PC-9 (cell line): ENCODE measurements around the gene TK2. TPM values are rescaled to one million over a fixed set of nuclear protein-coding genes. Genes with fewer than 3 reads are reported as not detected.

Source experiments
- BruUV-seq: library from RNA; stranded (reverse); fragments of 400-500 nt; replicated peaks from 2 replicates; lab custom pipeline; 2021; lab: Mats Ljungman, UMichigan
- CTCF ChIA-PET: fragments of 300-600 bp; sonication (Branson Sonifier 250); formaldehyde crosslinking; loops from one replicate; lab custom pipeline; 2022; ENCODE audit warnings: antibody characterized with exemption; lab: Charles Lee
- POLR2A ChIA-PET: fragments of 300-600 bp; sonication (Branson Sonifier 250); formaldehyde crosslinking; loops from one replicate; lab custom pipeline; 2022; ENCODE audit warnings: antibody characterized with exemption; ENCODE audit not compliant: unreplicated experiment; lab: Charles Lee
- DNase-seq, 2 experiments: peaks; one replicate each; pipeline versions ENCODE4 v3.0.0 to v3.0.0-alpha.2; 2015 to 2022; ENCODE audit warnings: mixed read lengths in 1 of 2
- H2AFZ ChIP-seq: fragments of 200-600 bp; sonication (generic); 2 replicates; pipeline ENCODE4 v1.8.1; 2017; ENCODE audit warnings: antibody characterized with exemption
- H3F3A ChIP-seq: fragments of 200-600 bp; sonication (generic); 2 replicates; pipeline ENCODE4 v1.8.1; 2017; ENCODE audit warnings: antibody characterized with exemption, mild to moderate bottlenecking, low read depth; ENCODE audit not compliant: insufficient read depth
- H3K27ac ChIP-seq: fragments of 200-600 bp; sonication (generic); 2 replicates; pipeline ENCODE4 v1.6.1; 2016; ENCODE audit warnings: mixed run types
- H3K27me3 ChIP-seq: fragments of 200-600 bp; sonication (generic); 2 replicates; pipeline ENCODE4 v1.6.1; 2016; ENCODE audit warnings: low read depth, mixed run types; ENCODE audit not compliant: insufficient read depth
- H3K36me3 ChIP-seq: fragments of 200-600 bp; sonication (generic); 2 replicates; pipeline ENCODE4 v1.6.1; 2016; ENCODE audit warnings: low read depth, mixed run types
- H3K4me1 ChIP-seq: fragments of 200-600 bp; sonication (generic); replicated peaks from 2 replicates; pipeline ENCODE4 v1.6.1; 2016; ENCODE audit warnings: mixed run types; ENCODE audit not compliant: insufficient read depth
- H3K4me2 ChIP-seq: fragments of 200-600 bp; sonication (generic); 2 replicates; pipeline ENCODE4 v1.6.1; 2017; ENCODE audit warnings: mixed run types
- H3K4me3 ChIP-seq: fragments of 200-600 bp; sonication (generic); 2 replicates; pipeline ENCODE4 v1.6.1; 2016; ENCODE audit warnings: mixed run types
- H3K79me2 ChIP-seq: fragments of 200-600 bp; sonication (generic); 2 replicates; pipeline ENCODE4 v1.6.1; 2017; ENCODE audit warnings: low read depth, mixed run types
- H3K9me2 ChIP-seq: fragments of 200-600 bp; sonication (generic); 2 replicates; pipeline ENCODE4 v1.8.1; 2017; ENCODE audit warnings: mild to moderate bottlenecking; ENCODE audit not compliant: insufficient read depth
- H3K9me3 ChIP-seq: fragments of 200-600 bp; sonication (generic); 2 replicates; pipeline ENCODE4 v1.8.1; 2016; ENCODE audit warnings: low read depth; ENCODE audit not compliant: insufficient read depth
- H4K20me1 ChIP-seq: fragments of 200-600 bp; sonication (generic); 2 replicates; pipeline ENCODE4 v1.8.1; 2017; ENCODE audit not compliant: insufficient read depth
- CTCF ChIP-seq: fragments of 200-600 bp; sonication (generic); conservative IDR thresholded peaks from 2 replicates; pipeline ENCODE4 v1.6.1; 2017; ENCODE audit warnings: mixed run types, antibody characterized with exemption, mild to moderate bottlenecking, moderate library complexity
- EZH2 ChIP-seq: fragments of 200-600 bp; sonication (generic); IDR thresholded peaks from 2 replicates; pipeline ENCODE4 v1.8.0; 2017; ENCODE audit warnings: antibody characterized with exemption, low read depth
- intact Hi-C: fragments of 100-400 bp; cut with micrococcal nuclease; formaldehyde crosslinking; loops from one replicate; pipeline ENCODE4 v1.10.0; 2022; ENCODE audit not compliant: unreplicated experiment
- total RNA-seq: library from RNA; stranded (reverse); gene quantifications from 2 replicates; pipeline ENCODE4 v1.2.3, GENCODE V29; 2021

TK2 gene
- total RNA-seq, 1 experiment from 2014 or later = 20.1 TPM

DNA sequence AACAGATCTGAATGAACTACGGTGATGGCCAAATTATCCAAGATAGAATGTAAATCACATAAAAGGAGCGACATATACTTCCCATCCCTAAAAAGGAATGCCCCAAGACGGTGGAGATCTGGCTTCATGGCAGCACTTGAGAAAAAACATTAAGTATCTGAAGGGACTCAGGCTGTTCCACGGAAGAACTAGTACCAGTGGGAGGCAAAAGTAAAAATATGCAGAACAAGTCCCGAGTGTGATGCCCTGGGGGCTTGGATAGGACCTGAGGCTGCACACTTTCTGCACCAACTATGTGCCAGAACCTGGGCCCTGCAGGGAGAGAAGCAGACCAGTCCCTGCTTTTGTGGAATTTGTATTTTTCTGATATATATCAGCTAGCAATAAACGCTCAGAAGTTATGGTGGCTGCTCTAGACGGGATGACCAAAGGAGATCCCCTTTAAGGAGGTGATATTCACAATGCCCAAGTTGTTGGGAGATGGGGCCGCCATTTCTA is 1.9 kb upstream of the TK2 start:
- Histone ChIP-seq H3K79me2 (peaks cover 20% of the 10 kb centered on the region), H3K4me1 (peaks cover 30% of the 10 kb centered on the region), H3K27me3 (no peaks in the 10 kb centered on the region), H3K4me3 (peak overlapping the region; percentile 66), H3K9me3 (no peaks in the 10 kb centered on the region), H3K9me2 (no peaks in the 10 kb centered on the region), H3K4me2 (peak overlapping the region; percentile 91), H3K36me3 (0 out of 2 replicates have a peak, but pooled peaks cover 6% of the 10 kb centered on the region), H2AFZ (peak overlapping the region; percentile 98), H3F3A (peaks cover 7% of the 10 kb centered on the region; the same call in 1 of the 2 replicates), H3K27ac (no peak overlapping the region), H4K20me1 (no peaks in the 10 kb centered on the region)
- TSS peak; percentile 27 for BruUV-seq
- TF ChIP-seq CTCF = no peak
- TF ChIP-seq EZH2 = no peak
- ChIA-PET CTCF (interaction anchor here (0.7 kb wide), 1 partner anchor 68 kb away, joined by 3 read pairs; no protein-coding TSS in a partner anchor), POLR2A (interaction anchor here (0.6 to 0.8 kb wide), 2 partner anchors 40 to 44 kb away, joined by 3 to 4 read pairs; no protein-coding TSS in a partner anchor)
- no peak for DNase-seq
- intact Hi-C loops = loop anchor here (2.0 to 5.0 kb wide), 4 partner anchors 29 to 65 kb away; partner anchors contain the start of gene CMTM3

- Histone ChIP-seq H4K20me1 (no peaks in the 10 kb centered on the region), H3K9me2 (no peaks in the 10 kb centered on the region), H3K4me2 (peak overlapping the region; percentile 91), H3K4me3 (no peak overlapping the region), H3K27ac (no peak overlapping the region), H3K79me2 (peaks cover 20% of the 10 kb centered on the region), H3F3A (peaks cover 7% of the 10 kb centered on the region; the same call in 1 of the 2 replicates), H3K36me3 (0 out of 2 replicates have a peak, but pooled peaks cover 6% of the 10 kb centered on the region), H2AFZ (no peak overlapping the region), H3K4me1 (peaks cover 30% of the 10 kb centered on the region), H3K27me3 (no peaks in the 10 kb centered on the region), H3K9me3 (no peaks in the 10 kb centered on the region)
- ChIA-PET CTCF (no interaction called here), POLR2A (interaction anchor here (0.5 to 0.6 kb wide), 2 partner anchors 29 to 72 kb away, joined by 3 to 9 read pairs; no protein-coding TSS in a partner anchor)
- BruUV-seq = no TSS peak
- intact Hi-C loops = loop anchor here (5.0 kb wide), 1 partner anchor 51 kb away; the partner anchor contains the start of gene CMTM3
- no peak for DNase-seq
- TF ChIP-seq CTCF = peak; percentile 40; the same call in 1 of the 2 replicates
- no peak for TF ChIP-seq EZH2
These were observed 1.4 kb upstream of the TK2 start for GRCh38 chr16:66551348-66551759.

- intact Hi-C loops = no loop called here
These were observed 1.1 kb downstream of the TK2 start for GRCh38 chr16:66548868-66549267.

More at GRCh38 chr16:66548868-66549267, 1.1 kb downstream of the TK2 start:
- DNase-seq = no peak
- BruUV-seq = no TSS peak
- Histone ChIP-seq H3K9me3 (no peaks in the 10 kb centered on the region), H4K20me1 (no peaks in the 10 kb centered on the region), H3K79me2 (peaks cover 13% of the 10 kb centered on the region), H3K4me2 (peak overlapping the region; percentile 84), H3K9me2 (no peaks in the 10 kb centered on the region), H3K27me3 (no peaks in the 10 kb centered on the region), H2AFZ (peak overlapping the region; percentile 96; the same call in 1 of the 2 replicates), H3K36me3 (no peaks in the 10 kb centered on the region), H3K27ac (no peak overlapping the region), H3K4me3 (peak overlapping the region; percentile 90), H3F3A (peaks cover 10% of the 10 kb centered on the region; the same call in 1 of the 2 replicates), H3K4me1 (peaks cover 28% of the 10 kb centered on the region)
- ChIA-PET POLR2A (interaction anchor here (0.6 kb wide), 1 partner anchor 62 kb away, joined by 5 read pairs; no protein-coding TSS in a partner anchor), CTCF (no interaction called here)
- no peak for TF ChIP-seq CTCF
- TF ChIP-seq EZH2 = no peak
